ENCODE measurements around the gene SEMA7A.

Gene SEMA7A

DNA sequence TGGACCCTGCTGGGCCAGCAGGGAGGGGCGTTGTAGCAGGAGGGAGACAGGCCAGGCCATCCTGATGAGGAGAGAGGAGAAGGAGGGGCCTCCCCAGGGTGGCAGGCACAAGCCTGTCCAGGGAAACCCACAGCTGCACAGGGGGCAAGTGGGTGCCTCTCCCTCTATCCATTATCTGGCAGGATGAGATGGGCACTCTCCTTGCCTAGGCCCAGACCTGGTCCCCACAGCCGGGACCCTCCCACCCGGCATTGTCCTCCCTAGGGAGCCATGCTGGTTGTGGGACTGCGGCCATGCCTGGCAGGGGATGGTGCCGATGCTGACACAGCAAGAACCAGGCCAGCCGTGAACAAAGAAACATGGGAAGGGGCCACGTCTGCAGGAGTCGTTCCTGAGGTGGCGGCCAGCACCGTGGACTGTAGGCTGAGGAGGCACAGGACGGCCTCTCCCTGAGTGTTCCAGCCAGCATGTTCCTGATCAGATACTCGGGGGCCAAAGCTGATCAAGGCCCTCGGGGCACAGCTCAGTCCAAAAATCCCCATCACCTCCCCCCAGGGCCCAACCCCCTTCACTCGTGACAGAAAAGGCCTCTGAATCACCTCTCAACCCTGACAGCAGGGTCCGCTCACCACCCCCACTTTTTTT, 47.1 kb downstream of the SEMA7A start:
- H3K4me3 ChIP-seq (ENCODE audit: low read depth, low read length), result no peak overlapping the region
- ChIA-PET CTCF (interaction anchor here (5.2 to 32.0 kb wide), 3 partner anchors 11 to 73 kb away, joined by 33 to 1700 read pairs (median 106); partner anchors contain the start of genes SEMA7A and UBL7), POLR2A (no interaction called here)
- TF ChIP-seq, protein P1, sequence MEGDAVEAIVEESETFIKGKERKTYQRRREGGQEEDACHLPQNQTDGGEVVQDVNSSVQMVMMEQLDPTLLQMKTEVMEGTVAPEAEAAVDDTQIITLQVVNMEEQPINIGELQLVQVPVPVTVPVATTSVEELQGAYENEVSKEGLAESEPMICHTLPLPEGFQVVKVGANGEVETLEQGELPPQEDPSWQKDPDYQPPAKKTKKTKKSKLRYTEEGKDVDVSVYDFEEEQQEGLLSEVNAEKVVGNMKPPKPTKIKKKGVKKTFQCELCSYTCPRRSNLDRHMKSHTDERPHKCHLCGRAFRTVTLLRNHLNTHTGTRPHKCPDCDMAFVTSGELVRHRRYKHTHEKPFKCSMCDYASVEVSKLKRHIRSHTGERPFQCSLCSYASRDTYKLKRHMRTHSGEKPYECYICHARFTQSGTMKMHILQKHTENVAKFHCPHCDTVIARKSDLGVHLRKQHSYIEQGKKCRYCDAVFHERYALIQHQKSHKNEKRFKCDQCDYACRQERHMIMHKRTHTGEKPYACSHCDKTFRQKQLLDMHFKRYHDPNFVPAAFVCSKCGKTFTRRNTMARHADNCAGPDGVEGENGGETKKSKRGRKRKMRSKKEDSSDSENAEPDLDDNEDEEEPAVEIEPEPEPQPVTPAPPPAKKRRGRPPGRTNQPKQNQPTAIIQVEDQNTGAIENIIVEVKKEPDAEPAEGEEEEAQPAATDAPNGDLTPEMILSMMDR (IDR thresholded peaks at IDR 0.05; ENCODE audit: insufficient read depth, low read length, missing control alignments), result no peak
- no peak for DNase-seq (ENCODE audit: low read depth, low spot score)

DNA sequence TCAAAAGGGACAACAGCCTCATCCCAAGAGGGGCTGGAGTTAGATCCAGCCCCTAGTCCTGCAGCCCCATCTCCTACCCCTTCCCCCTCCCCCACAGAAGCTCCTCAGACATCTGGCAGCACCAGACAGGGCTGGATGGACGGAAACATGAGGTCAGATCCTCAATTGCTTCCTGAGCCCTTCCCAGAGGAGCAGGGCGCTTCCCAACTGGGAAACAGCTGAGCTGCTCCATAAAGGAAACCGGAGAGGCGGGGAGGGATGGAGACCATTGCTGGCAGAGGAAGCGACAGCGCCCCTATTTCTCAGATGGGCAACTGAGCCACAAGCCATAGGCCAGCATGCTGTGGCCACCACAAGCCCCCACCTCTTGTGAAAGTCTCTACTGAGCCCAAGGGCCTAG, 48.0 kb downstream of the SEMA7A start:
- DNase-seq (ENCODE audit: low read depth, low spot score), result no peak
- TF ChIP-seq, protein P1 (IDR thresholded peaks at IDR 0.05; ENCODE audit: insufficient read depth, low read length, missing control alignments), result no peak
- no peak overlapping the region for H3K4me3 ChIP-seq (ENCODE audit: low read depth, low read length)
- POLR2A ChIA-PET, result interaction anchor here (0.7 to 1.5 kb wide), 3 partner anchors 11 to 48 kb away, joined by 4 to 6 read pairs (median 5); partner anchors contain the start of gene SEMA7A
- CTCF ChIA-PET, result interaction anchor here (0.6 to 32.0 kb wide), 10 partner anchors 9 to 246 kb away, joined by 3 to 1700 read pairs (median 12); partner anchors contain the start of genes SEMA7A and UBL7

DNA sequence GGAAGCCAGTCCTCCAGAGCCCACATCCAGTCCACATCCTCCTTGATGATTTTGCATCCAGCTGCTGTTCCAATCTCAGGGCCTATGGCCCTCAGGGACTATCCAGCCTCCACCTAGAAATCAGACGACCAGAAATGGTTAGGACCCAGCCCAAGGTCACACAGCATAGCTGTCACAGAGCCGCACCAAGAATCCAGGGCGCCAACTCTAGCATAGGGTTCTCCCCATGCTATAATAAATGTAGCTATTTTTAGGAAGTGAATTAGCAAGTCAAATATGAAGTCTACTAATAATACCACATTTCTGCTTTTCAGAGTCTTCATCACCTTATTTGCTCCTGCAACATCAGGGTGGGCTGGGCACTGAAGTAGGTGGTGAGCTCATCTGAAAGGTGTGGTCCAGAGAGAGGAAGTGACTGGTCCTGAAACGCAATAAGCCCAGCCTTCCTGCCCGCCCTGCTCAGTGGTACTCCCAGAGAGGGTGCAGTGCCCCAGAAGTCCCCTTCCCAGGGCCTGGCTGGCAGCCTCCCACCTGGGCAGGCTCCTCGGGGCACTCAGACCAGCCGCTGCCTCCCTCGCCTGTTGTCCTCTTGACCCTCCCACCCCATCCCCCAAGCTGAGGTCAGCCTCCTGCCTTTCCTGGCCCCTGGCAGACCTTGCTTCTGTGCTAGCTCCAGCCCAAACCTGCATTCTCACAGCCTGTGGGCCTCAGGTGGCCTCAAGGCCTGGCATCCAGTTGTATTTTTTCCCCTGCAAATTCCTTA, 48.7 kb downstream of the SEMA7A start:
- ChIA-PET CTCF (interaction anchor here (0.6 to 32.0 kb wide), 15 partner anchors 8 to 384 kb away, joined by 3 to 1700 read pairs (median 9); partner anchors contain the start of genes SEMA7A and UBL7), POLR2A (interaction anchor here (0.7 to 1.6 kb wide), 5 partner anchors 12 to 232 kb away, joined by 3 to 6 read pairs (median 4); partner anchors contain the start of gene SEMA7A)
- H3K4me3 ChIP-seq (ENCODE audit: low read depth, low read length), result no peak overlapping the region
- TF ChIP-seq, protein P1 (IDR thresholded peaks at IDR 0.05; ENCODE audit: insufficient read depth, low read length, missing control alignments), result no peak
- DNase-seq (ENCODE audit: low read depth, low spot score), result no peak

DNA sequence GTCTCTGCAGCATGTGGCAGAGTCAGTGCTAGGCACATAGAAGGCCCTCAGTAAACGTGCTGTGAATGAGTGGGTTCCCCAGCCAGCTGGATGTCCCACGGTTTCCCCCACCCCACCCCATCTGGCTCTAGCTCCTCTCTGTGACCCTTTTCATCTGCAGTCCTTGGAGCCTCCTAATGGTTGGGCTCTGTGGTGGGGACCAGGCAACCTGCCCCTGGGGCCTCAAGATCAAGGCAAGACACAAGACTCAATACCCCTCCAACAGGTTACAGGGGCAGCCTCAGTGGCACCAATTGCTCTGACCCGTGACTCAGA, 49.2 kb downstream of the SEMA7A start:
- DNase-seq (ENCODE audit: low read depth, low spot score), result no peak
- ChIA-PET CTCF (interaction anchor here (1.1 to 32.0 kb wide), 15 partner anchors 8 to 384 kb away, joined by 3 to 1700 read pairs (median 11); partner anchors contain the start of genes SEMA7A and UBL7), POLR2A (interaction anchor here (1.0 to 1.6 kb wide), 5 partner anchors 19 to 232 kb away, joined by 3 to 6 read pairs (median 4); partner anchors contain the start of genes CLK3 and SEMA7A)
- H3K4me3 ChIP-seq (ENCODE audit: low read depth, low read length), result no peak overlapping the region
- TF ChIP-seq, protein P1 (IDR thresholded peaks at IDR 0.05; ENCODE audit: insufficient read depth, low read length, missing control alignments), result no peak

DNA sequence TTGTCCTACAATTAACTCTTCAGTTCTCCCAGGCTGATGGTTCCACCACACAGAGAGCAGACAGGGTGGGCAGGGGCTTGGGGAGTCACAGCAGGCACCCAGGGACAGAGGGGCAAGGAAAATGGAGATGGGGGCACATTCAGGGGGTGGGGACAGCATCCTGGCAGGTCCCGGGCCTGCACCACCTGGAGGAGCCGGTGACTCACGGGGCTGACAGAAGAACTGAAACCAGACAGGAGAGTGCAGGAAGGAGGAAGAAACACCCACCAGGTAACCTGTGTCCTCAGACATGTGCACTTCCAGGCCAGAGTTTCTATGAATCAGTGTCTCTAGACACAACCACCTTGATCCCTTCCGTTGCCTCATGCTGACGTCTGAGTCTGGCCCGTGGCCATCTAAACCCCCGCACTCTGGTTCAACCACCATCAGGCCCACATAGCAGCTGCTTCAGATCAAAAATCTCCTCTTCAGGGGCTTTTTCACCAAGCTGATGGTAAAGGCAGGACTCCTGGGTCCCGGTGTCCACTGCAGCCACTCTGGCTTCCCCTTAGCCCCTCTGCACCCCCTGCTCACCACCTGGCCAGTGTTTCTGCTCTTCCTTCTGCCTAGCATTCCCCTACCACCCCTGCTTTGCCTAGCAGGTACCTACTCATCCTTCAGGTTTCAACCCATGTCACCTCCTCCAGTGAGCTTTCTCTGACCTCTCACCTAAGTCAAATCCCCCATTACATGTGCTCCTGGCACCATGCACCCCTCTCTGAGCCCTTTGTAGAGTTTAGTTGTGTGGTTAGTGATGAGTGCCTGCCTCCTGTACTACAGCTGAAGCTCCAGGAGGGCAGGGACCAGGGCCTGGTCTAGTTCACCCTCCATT, 49.8 kb downstream of the SEMA7A start:
- POLR2A ChIA-PET, result interaction anchor here (1.0 to 1.6 kb wide), 3 partner anchors 23 to 233 kb away, joined by 3 to 4 read pairs (median 3); partner anchors contain the start of gene CLK3
- H3K4me3 ChIP-seq (ENCODE audit: low read depth, low read length), result no peak overlapping the region
- DNase-seq (ENCODE audit: low read depth, low spot score), result no peak
- TF ChIP-seq, protein P1 (IDR thresholded peaks at IDR 0.05; ENCODE audit: insufficient read depth, low read length, missing control alignments), result no peak
- CTCF ChIA-PET, result interaction anchor here (1.2 to 32.0 kb wide), 16 partner anchors 8 to 385 kb away, joined by 3 to 1700 read pairs (median 12); partner anchors contain the start of genes ARID3B, SEMA7A and UBL7
